DND-41 (cell line): ENCODE data around the gene RELT.

Source experiments
- EZH2 ChIP-seq: IDR thresholded peaks from 3 replicates; pipeline ENCODE4 v1.6.1; 2012; ENCODE audit warnings: borderline replicate concordance, low read depth, mild to moderate bottlenecking, moderate library complexity, low read length, inconsistent platforms; ENCODE audit not compliant: severe bottlenecking
- TF ChIP-seq, protein P1 (sequence below): IDR thresholded peaks from 2 replicates; pipeline ENCODE4 v1.5.1; 2012; ENCODE audit warnings: borderline replicate concordance, low read length, moderate library complexity, mild to moderate bottlenecking; ENCODE audit not compliant: poor library complexity, severe bottlenecking; ENCODE audit errors: extremely low read depth

DNA sequence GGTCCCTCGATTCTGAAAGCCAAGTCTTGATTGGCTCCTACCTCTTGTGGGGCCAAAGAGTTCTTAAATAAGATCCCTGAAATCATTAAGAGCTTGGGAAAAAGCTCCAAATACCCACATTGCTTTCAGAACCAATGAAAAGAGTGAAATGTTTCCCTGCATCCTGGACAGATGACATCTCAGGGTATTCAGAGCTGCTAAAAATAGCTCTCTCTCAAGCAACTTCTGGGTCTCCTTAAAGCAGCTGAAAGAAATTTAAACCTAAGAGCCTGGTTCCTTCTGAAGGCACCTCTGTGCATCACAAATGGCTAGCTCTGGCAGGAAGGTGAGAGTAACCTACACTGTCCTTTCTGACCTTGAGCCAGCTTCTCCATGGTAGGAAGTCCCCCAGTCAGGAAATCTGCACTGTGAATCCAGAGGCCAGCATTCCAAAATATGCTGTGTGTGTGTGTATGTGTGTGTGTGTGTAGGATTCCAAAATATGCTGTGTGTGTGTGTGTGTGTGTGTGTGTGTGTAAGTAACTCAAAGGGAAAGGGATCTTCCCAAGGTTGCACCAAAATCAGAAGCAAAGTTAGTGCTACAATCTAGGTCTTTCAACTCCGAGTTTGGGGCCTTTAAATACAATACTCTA lies 50.1 kb downstream of the RELT start:
- TF ChIP-seq, protein P1, sequence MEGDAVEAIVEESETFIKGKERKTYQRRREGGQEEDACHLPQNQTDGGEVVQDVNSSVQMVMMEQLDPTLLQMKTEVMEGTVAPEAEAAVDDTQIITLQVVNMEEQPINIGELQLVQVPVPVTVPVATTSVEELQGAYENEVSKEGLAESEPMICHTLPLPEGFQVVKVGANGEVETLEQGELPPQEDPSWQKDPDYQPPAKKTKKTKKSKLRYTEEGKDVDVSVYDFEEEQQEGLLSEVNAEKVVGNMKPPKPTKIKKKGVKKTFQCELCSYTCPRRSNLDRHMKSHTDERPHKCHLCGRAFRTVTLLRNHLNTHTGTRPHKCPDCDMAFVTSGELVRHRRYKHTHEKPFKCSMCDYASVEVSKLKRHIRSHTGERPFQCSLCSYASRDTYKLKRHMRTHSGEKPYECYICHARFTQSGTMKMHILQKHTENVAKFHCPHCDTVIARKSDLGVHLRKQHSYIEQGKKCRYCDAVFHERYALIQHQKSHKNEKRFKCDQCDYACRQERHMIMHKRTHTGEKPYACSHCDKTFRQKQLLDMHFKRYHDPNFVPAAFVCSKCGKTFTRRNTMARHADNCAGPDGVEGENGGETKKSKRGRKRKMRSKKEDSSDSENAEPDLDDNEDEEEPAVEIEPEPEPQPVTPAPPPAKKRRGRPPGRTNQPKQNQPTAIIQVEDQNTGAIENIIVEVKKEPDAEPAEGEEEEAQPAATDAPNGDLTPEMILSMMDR: no peak
- TF ChIP-seq EZH2: no peak
